Activated naive CD8-positive, alpha-beta T cell treated with anti-CD3 and anti-CD28 coated beads for 36 hours (primary cell): Measurements from ENCODE around the gene METTL8. TPM values are rescaled to one million over a fixed set of nuclear protein-coding genes. Genes with fewer than 3 reads are reported as not detected.
"Not testable (repeated sequence)": the region's sequence is repeated elsewhere in the genome, so short reads cannot be mapped to it uniquely, and the experiment has no call there.

Source experiments
- DNase-seq: peaks from one replicate; pipeline ENCODE4 v3.0.0; 2021
- H3K27ac Mint-ChIP-seq: one replicate; pipeline ENCODE4 v1.8.0; 2022; ENCODE audit warnings: mild to moderate bottlenecking, moderate library complexity, mixed read lengths
- H3K27me3 Mint-ChIP-seq: one replicate; pipeline ENCODE4 v1.8.0; 2022; ENCODE audit warnings: mild to moderate bottlenecking, mixed read lengths
- H3K36me3 Mint-ChIP-seq: one replicate; pipeline ENCODE4 v1.8.0; 2021; ENCODE audit warnings: mild to moderate bottlenecking, mixed read lengths
- H3K4me1 Mint-ChIP-seq: one replicate; pipeline ENCODE4 v1.8.0; 2021; ENCODE audit warnings: mixed read lengths
- H3K4me3 Mint-ChIP-seq: one replicate; pipeline ENCODE4 v1.8.0; 2022; ENCODE audit warnings: mild to moderate bottlenecking, moderate library complexity, mixed read lengths
- H3K9me3 Mint-ChIP-seq: one replicate; pipeline ENCODE4 v1.8.0; 2022; ENCODE audit warnings: mixed read lengths
- total RNA-seq, 2 experiments: library from RNA; stranded (reverse); gene quantifications; one replicate each; pipeline ENCODE4 v1.2.3, GENCODE V29; 2021

METTL8 gene
- total RNA-seq, 2 experiments from 2014 or later = 49.4 to 52.7 TPM

DNA sequence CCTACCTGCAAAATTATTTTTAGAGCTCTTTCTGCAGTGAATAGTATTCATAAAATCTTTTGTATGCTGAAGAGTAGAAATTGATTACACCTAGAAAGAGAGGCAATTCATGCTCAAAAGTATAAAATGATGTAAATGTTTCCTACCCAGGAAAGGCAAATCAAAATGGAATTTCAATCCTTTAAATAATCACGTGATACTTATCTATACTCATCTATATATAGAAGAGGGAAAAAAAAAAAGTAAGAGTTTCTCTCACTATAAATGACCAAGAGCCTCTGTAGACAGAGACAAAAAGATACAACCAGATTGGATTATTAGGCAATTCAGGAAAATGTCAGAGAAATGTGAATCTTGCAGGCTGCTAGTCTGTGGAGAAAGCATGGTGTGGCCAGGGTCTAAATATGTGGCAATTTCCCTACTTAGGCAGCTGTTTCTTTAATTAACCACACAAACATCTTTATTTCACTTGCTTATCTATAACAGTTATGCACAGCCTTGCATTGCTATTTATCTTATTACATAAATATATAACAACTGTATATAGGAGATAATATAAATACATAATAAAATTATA lies 39.5 kb downstream of the METTL8 start:
- H3K4me3 Mint-ChIP-seq = no peak overlapping the region
- peaks cover 29% of the 10 kb centered on the region for H3K36me3 Mint-ChIP-seq
- peaks cover 13% of the 10 kb centered on the region for H3K4me1 Mint-ChIP-seq
- no peak for DNase-seq
- H3K27me3 Mint-ChIP-seq = no peaks in the 10 kb centered on the region
- H3K9me3 Mint-ChIP-seq = peaks cover 6% of the 10 kb centered on the region
- no peak overlapping the region for H3K27ac Mint-ChIP-seq

DNA sequence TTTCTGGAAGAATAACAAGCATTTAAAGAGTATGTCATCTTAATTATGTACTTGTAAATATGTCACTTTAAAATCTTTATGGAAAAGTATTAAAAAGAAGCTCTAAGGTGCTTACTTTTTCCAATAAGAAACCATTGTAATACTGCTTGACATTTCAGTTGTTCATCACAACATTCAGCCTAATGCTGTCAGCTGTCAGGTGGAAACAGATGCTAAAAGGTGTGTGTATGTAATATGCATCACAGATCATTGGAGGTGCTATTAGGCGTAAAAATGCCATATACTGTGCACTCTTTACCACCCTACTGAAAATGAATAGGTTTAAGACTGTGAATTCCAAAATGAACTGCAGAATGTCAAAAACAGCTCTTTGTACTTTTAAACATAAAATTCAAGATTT lies 40.3 kb downstream of the METTL8 start:
- peaks cover 13% of the 10 kb centered on the region for H3K4me1 Mint-ChIP-seq
- DNase-seq = no peak
- H3K9me3 Mint-ChIP-seq = peaks cover 6% of the 10 kb centered on the region
- H3K27ac Mint-ChIP-seq = no peak overlapping the region
- no peaks in the 10 kb centered on the region for H3K27me3 Mint-ChIP-seq
- H3K36me3 Mint-ChIP-seq = peaks cover 26% of the 10 kb centered on the region
- H3K4me3 Mint-ChIP-seq = no peak overlapping the region

DNA sequence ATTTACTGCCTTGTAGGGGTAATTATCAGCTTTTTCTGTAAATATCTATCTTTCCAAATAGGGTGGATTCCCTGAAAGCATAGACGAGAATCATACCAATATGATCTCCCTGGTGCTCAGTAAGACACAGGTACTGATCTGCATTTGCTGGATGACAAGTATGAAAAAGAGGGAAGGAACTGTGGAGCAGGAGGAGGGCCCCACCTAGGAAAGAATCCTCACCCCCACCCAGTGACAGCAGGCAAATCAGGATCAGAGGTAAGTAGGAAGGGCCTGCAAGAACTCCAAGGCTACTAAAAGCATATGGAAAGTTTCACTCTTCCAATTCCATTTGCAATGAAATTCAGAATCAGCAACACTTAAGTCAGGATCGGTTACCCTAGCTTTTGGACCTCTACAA lies 42.3 kb downstream of the METTL8 start:
- H3K36me3 Mint-ChIP-seq = peaks cover 29% of the 10 kb centered on the region
- H3K27ac Mint-ChIP-seq = no peak overlapping the region

DNA sequence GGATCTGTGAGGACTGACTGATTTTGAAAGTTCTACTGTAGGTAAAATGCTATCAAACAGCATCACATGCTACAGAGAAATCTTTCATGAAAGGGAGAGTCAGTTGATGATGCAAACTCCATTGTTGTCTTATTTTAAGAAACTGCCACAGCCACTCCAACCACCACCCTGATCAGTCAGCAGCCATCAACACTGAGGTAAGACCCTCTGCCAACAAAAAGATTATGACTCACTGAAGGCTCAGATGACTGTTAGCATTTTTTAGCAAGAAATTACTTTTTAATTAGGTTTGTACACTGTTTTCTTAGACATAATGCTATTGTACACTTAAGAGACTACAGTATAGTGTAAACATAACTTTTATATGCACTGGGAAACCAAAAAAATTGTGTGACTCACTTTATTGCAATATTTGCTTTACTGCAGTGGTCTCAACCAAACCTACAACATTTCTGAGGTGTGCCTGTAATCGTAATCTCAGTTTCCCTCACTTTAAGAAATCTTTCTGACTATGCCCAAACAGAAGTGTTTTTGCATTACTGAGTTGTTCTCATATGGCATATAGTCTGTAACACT lies 42.8 kb downstream of the METTL8 start:
- H3K4me1 Mint-ChIP-seq = peaks cover 18% of the 10 kb centered on the region
- no peaks in the 10 kb centered on the region for H3K9me3 Mint-ChIP-seq
- no peak overlapping the region for H3K27ac Mint-ChIP-seq
- no peak for DNase-seq
- H3K36me3 Mint-ChIP-seq = peaks cover 31% of the 10 kb centered on the region
- H3K4me3 Mint-ChIP-seq = no peak overlapping the region
- no peaks in the 10 kb centered on the region for H3K27me3 Mint-ChIP-seq

More for the DNA sequence above, 42.3 kb downstream of the METTL8 start:
- Mint-ChIP-seq H3K27me3 (no peaks in the 10 kb centered on the region), H3K4me1 (peaks cover 17% of the 10 kb centered on the region), H3K9me3 (no peaks in the 10 kb centered on the region), H3K4me3 (no peak overlapping the region)
- no peak for DNase-seq

DNA sequence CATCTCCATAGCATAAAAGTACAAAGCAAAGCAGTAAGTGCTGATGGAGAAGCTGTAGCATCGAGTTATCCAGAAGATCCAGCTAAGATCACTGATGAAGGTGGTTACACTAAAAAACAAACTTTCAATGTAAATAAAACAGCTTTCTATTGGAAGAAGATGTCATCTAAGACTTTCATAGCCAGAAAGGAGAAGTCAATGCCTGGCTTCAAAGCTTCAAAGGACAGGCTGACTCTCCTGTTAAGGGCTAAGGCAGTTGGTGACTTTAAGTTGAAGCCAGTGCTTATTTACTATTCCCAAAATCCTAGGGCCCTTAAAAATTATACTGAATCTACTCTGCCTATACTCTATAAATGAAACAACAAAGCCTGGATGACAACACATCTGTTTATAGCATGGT lies 44.0 kb downstream of the METTL8 start:
- Mint-ChIP-seq H3K4me3 (no peak overlapping the region), H3K4me1 (peaks cover 21% of the 10 kb centered on the region), H3K36me3 (peaks cover 38% of the 10 kb centered on the region), H3K9me3 (no peaks in the 10 kb centered on the region), H3K27ac (no peak overlapping the region), H3K27me3 (no peaks in the 10 kb centered on the region)
- DNase-seq = no peak

DNA sequence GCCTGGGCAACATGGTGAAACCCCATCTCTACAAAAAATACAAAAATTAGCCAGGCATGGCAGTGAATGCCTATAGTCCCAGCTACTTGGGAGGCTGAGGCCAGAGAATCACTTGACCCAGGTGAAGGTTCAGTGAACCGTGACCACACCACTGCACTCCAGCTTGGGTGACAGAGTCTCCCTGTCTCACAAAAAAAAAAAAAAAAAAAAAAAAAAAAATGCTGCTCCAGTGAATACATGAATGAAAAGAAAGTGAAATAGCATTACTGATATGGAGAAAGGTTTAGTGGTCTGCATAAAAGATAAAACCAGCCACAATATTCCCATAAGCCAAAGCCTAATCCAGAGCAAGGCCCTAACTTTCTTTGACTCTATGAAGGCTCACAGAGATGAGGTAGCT lies 44.5 kb downstream of the METTL8 start:
- no peaks in the 10 kb centered on the region for H3K27me3 Mint-ChIP-seq
- DNase-seq = no peak
- no peak overlapping the region for H3K27ac Mint-ChIP-seq
- H3K36me3 Mint-ChIP-seq = peaks cover 41% of the 10 kb centered on the region
- H3K4me1 Mint-ChIP-seq = peaks cover 21% of the 10 kb centered on the region
- no peaks in the 10 kb centered on the region for H3K9me3 Mint-ChIP-seq
- no peak overlapping the region for H3K4me3 Mint-ChIP-seq

DNA sequence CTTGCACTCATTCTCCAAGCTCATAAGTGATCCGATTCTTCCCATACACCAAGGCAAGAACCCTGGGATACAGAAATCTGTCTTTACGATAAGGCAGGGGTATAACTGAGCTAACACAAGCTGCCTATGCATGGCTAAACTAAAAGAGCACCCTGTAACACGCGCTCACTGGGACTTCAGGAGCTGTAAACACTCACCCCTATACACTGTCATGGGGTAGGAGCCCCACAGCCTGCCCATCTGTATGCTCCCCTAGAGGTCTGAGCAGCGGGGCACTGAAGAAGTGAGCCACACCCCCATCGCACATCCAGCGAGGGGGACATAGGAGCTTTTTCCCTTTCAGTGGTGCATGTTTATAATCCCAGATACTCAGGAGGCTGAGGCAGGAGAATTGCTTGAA lies 46.7 kb downstream of the METTL8 start:
- no peaks in the 10 kb centered on the region for H3K27me3 Mint-ChIP-seq
- DNase-seq = no peak
- peaks cover 3% of the 10 kb centered on the region for H3K9me3 Mint-ChIP-seq
- H3K4me1 Mint-ChIP-seq = peaks cover 17% of the 10 kb centered on the region
- H3K27ac Mint-ChIP-seq = no peak overlapping the region
- peaks cover 55% of the 10 kb centered on the region for H3K36me3 Mint-ChIP-seq
- H3K4me3 Mint-ChIP-seq = no peak overlapping the region

DNA sequence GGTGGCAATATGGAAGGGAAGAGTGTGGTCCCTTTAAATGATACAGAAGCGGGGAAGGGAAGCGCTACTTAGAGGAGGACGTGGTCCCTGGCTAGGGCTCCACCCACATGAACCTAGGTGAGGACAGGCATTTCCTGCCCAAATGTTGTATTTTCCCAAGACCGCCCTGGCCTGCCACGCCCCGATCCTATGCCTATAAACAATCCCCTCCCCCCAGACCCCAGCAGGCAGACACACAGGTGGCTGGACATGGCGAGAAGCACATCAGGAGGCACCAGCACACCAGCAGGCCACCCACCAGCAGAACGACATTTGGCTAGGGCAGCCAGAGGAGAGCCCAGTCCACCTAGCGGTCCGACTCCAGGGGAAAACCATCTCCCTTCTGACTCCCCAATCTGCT lies 47.2 kb downstream of the METTL8 start:
- no peak for DNase-seq
- Mint-ChIP-seq H3K4me1 (peaks cover 17% of the 10 kb centered on the region), H3K27ac (no peak overlapping the region), H3K9me3 (peaks cover 3% of the 10 kb centered on the region), H3K27me3 (no peaks in the 10 kb centered on the region), H3K4me3 (no peak overlapping the region), H3K36me3 (peaks cover 57% of the 10 kb centered on the region)

DNA sequence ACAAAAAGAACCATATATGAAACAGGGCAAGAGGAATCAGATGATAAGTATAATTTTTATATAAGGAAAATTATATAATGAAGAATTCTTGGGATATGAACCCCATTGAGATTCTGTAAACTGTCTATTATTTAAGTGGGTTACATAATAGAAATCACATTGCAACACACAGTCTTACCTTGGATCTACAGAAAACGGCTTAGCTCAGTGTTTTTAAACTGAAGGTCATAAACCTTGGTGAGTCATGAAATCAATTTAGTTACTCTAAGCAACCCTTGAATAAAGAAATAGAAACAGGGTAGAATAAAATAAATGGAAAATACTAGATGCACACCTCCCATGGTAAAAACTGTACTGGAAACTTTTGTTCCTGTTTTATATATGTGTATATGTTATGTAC lies 50.7 kb downstream of the METTL8 start:
- no peak for DNase-seq
- peaks cover 68% of the 10 kb centered on the region for H3K36me3 Mint-ChIP-seq
- H3K27ac Mint-ChIP-seq = no peak overlapping the region
- H3K4me1 Mint-ChIP-seq = peaks cover 9% of the 10 kb centered on the region
- no peak overlapping the region for H3K4me3 Mint-ChIP-seq
- peaks cover 30% of the 10 kb centered on the region for H3K9me3 Mint-ChIP-seq
- H3K27me3 Mint-ChIP-seq = no peaks in the 10 kb centered on the region

DNA sequence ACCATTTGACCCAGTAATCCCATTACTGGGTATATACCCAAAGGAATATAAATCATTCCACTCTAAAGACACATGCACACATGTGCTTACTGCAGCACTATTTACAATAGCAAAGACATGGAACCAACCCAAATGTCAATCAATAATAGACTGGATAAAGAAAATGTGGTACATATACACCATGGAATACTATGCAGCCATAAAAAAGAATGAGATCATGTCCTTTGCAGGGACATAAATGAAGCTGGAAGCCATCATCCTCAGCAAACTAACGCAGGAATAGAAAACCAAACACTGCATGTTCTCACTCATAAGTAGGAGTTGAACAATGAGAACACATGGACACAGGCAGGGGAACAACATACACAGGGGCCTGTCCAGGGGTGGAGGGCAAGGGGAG lies 51.6 kb downstream of the METTL8 start:
- H3K27me3 Mint-ChIP-seq = not testable (repeated sequence)

DNA sequence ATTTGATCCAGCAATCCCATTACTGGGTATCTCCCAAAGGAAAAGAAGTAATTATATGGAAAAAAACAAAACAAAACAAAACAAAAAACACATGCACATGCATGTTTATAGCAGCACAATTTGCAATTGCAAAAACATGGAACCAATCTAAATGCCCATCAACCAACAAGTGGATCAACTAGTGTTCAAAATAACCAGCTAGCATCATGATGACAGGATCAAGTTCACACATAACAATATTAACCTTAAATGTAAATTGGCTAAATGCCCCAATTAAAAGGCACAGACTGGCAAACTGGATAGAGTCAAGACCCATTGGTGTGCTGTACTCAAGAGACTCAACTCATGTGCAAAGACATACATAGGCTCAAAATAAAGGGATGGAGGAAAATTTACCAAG lies 55.9 kb downstream of the METTL8 start:
- H3K9me3 Mint-ChIP-seq = peaks cover 53% of the 10 kb centered on the region
- DNase-seq, H3K27me3 Mint-ChIP-seq, H3K4me1 Mint-ChIP-seq, H3K4me3 Mint-ChIP-seq, H3K27ac Mint-ChIP-seq: not testable (repeated sequence)
- peaks cover 85% of the 10 kb centered on the region for H3K36me3 Mint-ChIP-seq

More for the DNA sequence above, 51.6 kb downstream of the METTL8 start:
- Mint-ChIP-seq H3K36me3 (peaks cover 77% of the 10 kb centered on the region), H3K9me3 (peaks cover 39% of the 10 kb centered on the region)
- not testable (repeated sequence) for H3K27ac Mint-ChIP-seq, H3K4me1 Mint-ChIP-seq, H3K4me3 Mint-ChIP-seq, DNase-seq

DNA sequence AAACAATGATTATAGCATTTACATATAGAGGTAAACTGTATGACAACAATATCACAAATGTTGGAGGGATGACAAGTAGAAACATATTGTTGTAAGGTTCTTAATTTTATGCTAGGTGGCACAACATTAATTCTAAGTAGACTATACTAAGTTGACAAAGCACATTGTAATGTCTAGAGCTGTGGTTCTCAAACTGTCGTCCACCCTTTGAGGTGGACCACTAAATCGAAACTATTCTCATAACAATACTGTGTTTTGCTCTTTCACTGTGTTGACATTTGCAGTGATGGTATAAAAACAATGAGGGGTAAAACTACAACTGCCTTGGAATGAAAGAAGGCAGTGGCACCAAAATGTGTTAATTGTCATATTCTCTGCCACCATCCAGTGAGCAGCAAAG lies 66.1 kb downstream of the METTL8 start:
- DNase-seq = no peak
- Mint-ChIP-seq H3K36me3 (peaks cover 26% of the 10 kb centered on the region), H3K4me1 (no peaks in the 10 kb centered on the region), H3K27me3 (no peaks in the 10 kb centered on the region), H3K4me3 (no peak overlapping the region), H3K9me3 (peaks cover 14% of the 10 kb centered on the region), H3K27ac (no peak overlapping the region)

DNA sequence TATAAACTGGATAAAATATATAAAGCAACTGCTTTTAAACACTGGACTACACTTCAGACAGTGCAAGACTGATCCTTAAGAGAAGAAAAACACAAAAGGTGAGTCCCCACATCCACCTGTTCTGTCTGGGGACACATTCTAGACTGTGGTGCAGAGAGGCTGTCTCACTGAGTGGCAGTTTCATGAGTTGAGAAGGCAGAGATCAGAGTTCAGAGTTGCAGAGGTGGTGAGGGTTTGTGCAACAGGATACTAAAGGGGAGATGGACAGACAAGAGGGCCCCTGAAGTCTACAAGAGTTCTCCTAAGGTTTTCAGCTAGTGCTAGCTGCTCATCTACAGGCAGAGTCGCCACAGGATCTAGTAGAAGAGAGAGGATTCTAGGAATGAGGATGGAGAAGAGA lies 68.0 kb downstream of the METTL8 start:
- Mint-ChIP-seq H3K4me3 (no peak overlapping the region), H3K36me3 (peaks cover 27% of the 10 kb centered on the region), H3K27me3 (no peaks in the 10 kb centered on the region), H3K4me1 (no peaks in the 10 kb centered on the region), H3K27ac (no peak overlapping the region), H3K9me3 (peaks cover 14% of the 10 kb centered on the region)
- DNase-seq = no peak

DNA sequence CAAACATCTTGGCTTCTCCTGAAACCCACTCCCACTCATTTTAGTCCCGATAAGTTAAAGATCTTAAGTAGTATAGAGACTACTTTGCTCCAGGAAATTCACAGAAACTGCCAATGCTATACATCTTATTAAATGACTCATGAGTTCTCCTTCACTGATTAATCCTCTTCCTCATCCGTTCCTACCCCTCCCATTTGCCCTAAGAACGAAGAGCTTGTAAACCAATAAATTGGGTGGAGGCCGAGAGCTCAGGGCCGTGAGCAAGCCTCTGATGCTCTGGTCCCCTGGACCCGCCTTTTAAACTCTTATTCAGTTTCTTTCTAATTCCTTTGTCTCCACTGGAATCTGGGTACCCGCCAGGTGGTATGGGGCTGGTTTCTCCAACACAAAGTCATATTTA lies 68.6 kb downstream of the METTL8 start:
- Mint-ChIP-seq H3K27ac (no peak overlapping the region), H3K9me3 (peaks cover 14% of the 10 kb centered on the region), H3K4me3 (no peak overlapping the region), H3K4me1 (no peaks in the 10 kb centered on the region), H3K36me3 (peaks cover 27% of the 10 kb centered on the region), H3K27me3 (no peaks in the 10 kb centered on the region)
- DNase-seq = no peak

DNA sequence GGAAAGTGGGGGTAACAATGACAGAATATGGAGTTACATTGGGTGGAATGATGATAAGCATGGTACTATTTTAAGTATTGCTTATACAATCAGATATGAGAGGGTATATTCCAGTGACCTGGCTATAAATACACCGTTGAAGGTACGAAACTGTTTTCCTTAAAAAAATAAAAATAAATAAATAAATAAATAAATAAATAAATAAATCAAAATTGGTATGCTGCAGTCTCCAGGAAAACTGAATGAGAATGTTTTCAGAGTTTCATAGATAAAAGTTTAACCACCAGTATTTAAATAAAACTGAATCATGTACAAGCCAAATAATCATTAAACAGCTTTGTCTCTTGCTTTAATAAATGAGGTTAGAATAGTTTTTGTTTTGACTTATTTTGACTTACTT lies 71.4 kb downstream of the METTL8 start:
- Mint-ChIP-seq H3K4me3 (no peak overlapping the region), H3K36me3 (peaks cover 41% of the 10 kb centered on the region), H3K9me3 (peaks cover 14% of the 10 kb centered on the region), H3K4me1 (no peaks in the 10 kb centered on the region), H3K27me3 (no peaks in the 10 kb centered on the region), H3K27ac (no peak overlapping the region)
- no peak for DNase-seq

DNA sequence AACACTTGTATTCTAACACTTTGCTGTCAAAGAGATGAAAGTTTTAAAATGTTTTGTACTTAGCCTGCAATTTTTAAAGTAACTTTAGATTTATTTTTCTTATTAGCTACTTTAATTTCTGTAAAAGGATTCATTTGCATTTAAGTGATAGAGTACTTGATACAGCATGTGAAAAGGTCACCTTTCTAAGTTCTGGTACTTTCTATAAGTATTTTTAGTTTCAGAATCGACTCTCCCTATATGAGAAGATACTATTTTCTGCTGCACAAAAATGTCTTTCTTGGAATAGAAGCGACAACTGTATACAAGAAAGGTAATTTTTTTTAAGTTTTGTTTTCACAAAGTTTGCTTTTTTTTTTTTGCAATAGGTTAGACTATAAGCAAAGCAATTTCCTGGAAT lies 72.9 kb downstream of the METTL8 start:
- Mint-ChIP-seq H3K4me1 (no peaks in the 10 kb centered on the region), H3K9me3 (peaks cover 2% of the 10 kb centered on the region)

More for the DNA sequence above, 72.9 kb downstream of the METTL8 start:
- Mint-ChIP-seq H3K27me3 (no peaks in the 10 kb centered on the region), H3K27ac (no peak overlapping the region), H3K36me3 (peaks cover 34% of the 10 kb centered on the region), H3K4me3 (no peak overlapping the region)
- no peak for DNase-seq
